Sciatic nerve (tissue), 2 donors: ENCODE measurements around the gene LSM2. TPM values are rescaled to one million over a fixed set of nuclear protein-coding genes. Genes with fewer than 3 reads are reported as not detected.
"Not testable (repeated sequence)": the region's sequence is repeated elsewhere in the genome, so short reads cannot be mapped to it uniquely, and the experiment has no call there.

Experiments
- ATAC-seq: fragments of 200-7000 bp; cut with Tn5 transposase; one replicate; pipeline ENCODE4 v1.9.1; 2020; ENCODE audit warnings: mild to moderate bottlenecking, moderate library complexity
- DNase-seq: peaks from one replicate; pipeline ENCODE4 v3.0.0-alpha.2; 2020; ENCODE audit warnings: low spot score
- intact Hi-C: fragments of 100-400 bp; cut with DNase I; formaldehyde crosslinking; loops from one replicate; pipeline ENCODE4 v1.14.2; 2022
- total RNA-seq: library from RNA; stranded (reverse); fragmentation: NEBNext Ultra II Directional; extraction: Animal tissue kit (Norgen Biotek cat#: 25700); gene quantifications from one replicate; pipeline ENCODE4 v1.2.1, GENCODE V29; 2021
- donor health status: DM: no; HTN: no; CAD: no.
- donor health status: DM: no; HTN: no; CAD: no.

LSM2 gene
- total RNA-seq, 1 donor from 2014 or later: 30.1 TPM

GRCh38 chr6:31808599-31808998 is 1.8 kb upstream of the LSM2 start:
- intact Hi-C loops, ATAC-seq: not testable (repeated sequence)
- peak; percentile 18 for DNase-seq

GRCh38 chr6:31805939-31806469 is 762 bp downstream of the LSM2 start:
- intact Hi-C loops: no loop called here
- ATAC-seq (peak; percentile 2), DNase-seq (peak; percentile 32)

GRCh38 chr6:31801031-31801927 is 5.5 kb downstream of the LSM2 start:
- ATAC-seq, DNase-seq, intact Hi-C loops: not testable (repeated sequence)

- DNase-seq (no peak), ATAC-seq (no peak)
- intact Hi-C loops: no loop called here
These were observed 7.0 kb downstream of the LSM2 start for GRCh38 chr6:31799781-31800180.

GRCh38 chr6:31797588-31797987 is 9.2 kb downstream of the LSM2 start:
- intact Hi-C loops: no loop called here
- DNase-seq: no peak
- ATAC-seq: no peak

- intact Hi-C loops: no loop called here
- ATAC-seq (no peak), DNase-seq (no peak)
These were observed 9.8 kb downstream of the LSM2 start for GRCh38 chr6:31796993-31797385.

- intact Hi-C loops: no loop called here
- ATAC-seq (peak; percentile 93), DNase-seq (peak; percentile 94)
These were observed 11.0 kb downstream of the LSM2 start, which contains the start of gene VARS1 for GRCh38 chr6:31795616-31796298. Gene VARS1, minus strand, starts transcription at chr6:31795752. Its CDS starts 535 bp downstream, at chr6:31795217.

- intact Hi-C loops: no loop called here
- no peak for DNase-seq
These were observed 11.7 kb downstream of the LSM2 start for GRCh38 chr6:31794866-31795615.

GRCh38 chr6:31794294-31794865 is 12.4 kb downstream of the LSM2 start:
- intact Hi-C loops: no loop called here
- ATAC-seq (no peak), DNase-seq (no peak)

More at GRCh38 chr6:31794866-31795615, 11.7 kb downstream of the LSM2 start:
- ATAC-seq: peak; percentile 8

GRCh38 chr6:31793927-31794245 is 12.9 kb downstream of the LSM2 start:
- DNase-seq, intact Hi-C loops, ATAC-seq: not testable (repeated sequence)

GRCh38 chr6:31792761-31793171 is 14.0 kb downstream of the LSM2 start:
- no peak for DNase-seq
- ATAC-seq: no peak
- intact Hi-C loops: no loop called here

- intact Hi-C loops: no loop called here
- DNase-seq (no peak), ATAC-seq (no peak)
These were observed 14.7 kb downstream of the LSM2 start for GRCh38 chr6:31792090-31792374.

GRCh38 chr6:31791324-31792089 is 15.3 kb downstream of the LSM2 start:
- no peak for DNase-seq
- no peak for ATAC-seq
- intact Hi-C loops: no loop called here

GRCh38 chr6:31785475-31785874 is 21.3 kb downstream of the LSM2 start:
- no peak for ATAC-seq
- intact Hi-C loops: no loop called here
- DNase-seq: no peak

GRCh38 chr6:31784098-31784925 is 22.5 kb downstream of the LSM2 start:
- intact Hi-C loops: no loop called here
- ATAC-seq: no peak
- DNase-seq: no peak

- no peak for ATAC-seq
- intact Hi-C loops: no loop called here
These were observed 24.5 kb downstream of the LSM2 start for GRCh38 chr6:31782126-31782855.

More at GRCh38 chr6:31782126-31782855, 24.5 kb downstream of the LSM2 start:
- no peak for DNase-seq
